T-helper 2 cell treated with Interferon-gamma antibody and Interleukin-4, amounts not matched to agents 100 ng/mL and 5 ng/mL, for 36 hours (primary cell): ENCODE measurements around the gene GATAD2A. TPM values are rescaled to one million over a fixed set of nuclear protein-coding genes. Genes with fewer than 3 reads are reported as not detected.

Source experiments
- intact Hi-C: fragments of 100-400 bp; cut with micrococcal nuclease; formaldehyde crosslinking; loops from one replicate; pipeline ENCODE4 v1.15.1; 2023
- total RNA-seq: library from RNA; stranded (reverse); gene quantifications from 2 replicates; pipeline ENCODE4 v1.2.3, GENCODE V29; 2022

GATAD2A gene
- total RNA-seq, 1 donor from 2014 or later = 123 TPM

DNA sequence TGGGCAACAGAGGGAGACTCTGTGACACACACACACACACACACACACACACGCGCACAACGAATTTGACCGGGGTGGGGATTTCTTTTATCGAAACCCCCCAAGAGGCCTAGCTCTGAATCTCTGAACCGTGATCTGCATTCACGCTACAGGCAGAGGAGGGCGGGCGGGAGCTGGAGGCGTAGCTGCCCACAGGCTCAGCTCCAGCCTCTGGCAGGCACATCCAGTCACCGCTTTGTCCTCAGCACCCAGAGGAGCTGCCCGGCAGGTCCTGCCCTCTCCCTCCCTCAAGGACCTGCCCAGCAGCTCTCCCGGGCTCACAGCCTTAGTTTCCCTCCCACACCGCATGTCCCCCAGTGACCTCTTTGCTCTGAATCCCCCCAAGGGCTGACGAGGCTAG is 152.6 kb downstream of the GATAD2A start:
- intact Hi-C loops = no loop called here

Other genes starting within 250 kb of the GATAD2A start
- gene MEF2B, start 235.4 kb upstream of the GATAD2A start, total RNA-seq = 2.3 and 3.3 TPM in 2 replicates
- 31.5 and 38.6 TPM in 2 replicates for gene BORCS8, start 213.5 kb upstream of the GATAD2A start, total RNA-seq
- 115 and 117 TPM in 2 replicates for gene RFXANK, start 213.4 kb upstream of the GATAD2A start, total RNA-seq
- gene NR2C2AP, start 202.3 kb upstream of the GATAD2A start, total RNA-seq = 43.9 and 45.9 TPM in 2 replicates
- gene NCAN, start 193.7 kb upstream of the GATAD2A start, total RNA-seq = 0.48 TPM in 1 of 2 replicates, not detected in the other
- gene TM6SF2, start 132.4 kb upstream of the GATAD2A start, total RNA-seq = not detected in 2 replicates
- 66.7 and 73.3 TPM in 2 replicates for gene SUGP1, start 85.2 kb upstream of the GATAD2A start, total RNA-seq
- gene MAU2, start 84.8 kb upstream of the GATAD2A start, total RNA-seq = 77.7 and 82.7 TPM in 2 replicates
- 3.0 and 3.3 TPM in 2 replicates for gene TSSK6, start 109.9 kb downstream of the GATAD2A start, total RNA-seq
- gene NDUFA13, start 110.5 kb downstream of the GATAD2A start, total RNA-seq = 369 and 391 TPM in 2 replicates
- gene YJEFN3, start 123.2 kb downstream of the GATAD2A start, total RNA-seq = 9.5 and 11.1 TPM in 2 replicates
- 0.07 and 0.09 TPM in 2 replicates for gene CILP2, start 132.6 kb downstream of the GATAD2A start, total RNA-seq
- 25.7 and 26.0 TPM in 2 replicates for gene PBX4, start 213.0 kb downstream of the GATAD2A start, total RNA-seq
- gene LPAR2, start 222.5 kb downstream of the GATAD2A start, total RNA-seq = 44.2 and 45.2 TPM in 2 replicates
- gene GMIP, start 238.0 kb downstream of the GATAD2A start, total RNA-seq = 78.8 and 79.6 TPM in 2 replicates